Caki2 (cell line): ENCODE data around the gene TRIO. TPM values are rescaled to one million over a fixed set of nuclear protein-coding genes. Genes with fewer than 3 reads are reported as not detected.
"Not testable (repeated sequence)": the region's sequence is repeated elsewhere in the genome, so short reads cannot be mapped to it uniquely, and the experiment has no call there.

Source experiments
- DNase-seq: peaks from one replicate; pipeline ENCODE4 v3.0.0-alpha.2; 2015; ENCODE audit warnings: low read depth
- in situ Hi-C: cut with HindIII; loops from 2 replicates; pipeline ENCODE4 v1.10.0; 2016; ENCODE audit warnings: low sequenced_read_pairs, low pct_unique_long_range_greater_than_20kb, mixed read lengths
- total RNA-seq: library from RNA; depleted of rRNA; stranded (reverse); fragments of >200 nt; shearing (Covaris generic); gene quantifications from 2 replicates; pipeline ENCODE4 v1.2.3, GENCODE V29; 2014; ENCODE audit warnings: low replicate concordance

Gene TRIO
- total RNA-seq, 1 experiment from 2014 or later: 52.3 TPM

- in situ Hi-C loops: no loop called here
- DNase-seq: peak; percentile 86
These were observed 47.3 kb downstream of the TRIO start for GRCh38 chr5:14190194-14191164.

- DNase-seq: no peak
- in situ Hi-C loops: no loop called here
These were observed 48.2 kb downstream of the TRIO start for GRCh38 chr5:14191325-14191724.

- in situ Hi-C loops: no loop called here
- DNase-seq: no peak
These were observed 50.4 kb downstream of the TRIO start for GRCh38 chr5:14193496-14193895.

GRCh38 chr5:14195588-14195987 lies 52.4 kb downstream of the TRIO start:
- DNase-seq: no peak
- in situ Hi-C loops: no loop called here

- no peak for DNase-seq
- in situ Hi-C loops: no loop called here
These were observed 53.9 kb downstream of the TRIO start for GRCh38 chr5:14197056-14197455.

- no peak for DNase-seq
- in situ Hi-C loops: no loop called here
These were observed 56.8 kb downstream of the TRIO start for GRCh38 chr5:14199902-14200301.

GRCh38 chr5:14200312-14200990 lies 57.3 kb downstream of the TRIO start:
- in situ Hi-C loops: no loop called here
- no peak for DNase-seq

- in situ Hi-C loops: no loop called here
- no peak for DNase-seq
These were observed 58.3 kb downstream of the TRIO start for GRCh38 chr5:14201325-14202045.

GRCh38 chr5:14202462-14202861 lies 59.3 kb downstream of the TRIO start:
- DNase-seq: peak; percentile 62
- in situ Hi-C loops: no loop called here

GRCh38 chr5:14204011-14204670 lies 61.0 kb downstream of the TRIO start:
- no peak for DNase-seq
- in situ Hi-C loops: no loop called here

- DNase-seq: peak; percentile 83
These were observed 61.7 kb downstream of the TRIO start for GRCh38 chr5:14204785-14205321.

GRCh38 chr5:14206028-14206725 lies 63.0 kb downstream of the TRIO start:
- no peak for DNase-seq
- in situ Hi-C loops: no loop called here

More at GRCh38 chr5:14204785-14205321, 61.7 kb downstream of the TRIO start:
- in situ Hi-C loops: no loop called here

GRCh38 chr5:14207428-14207827 lies 64.3 kb downstream of the TRIO start:
- in situ Hi-C loops, DNase-seq: not testable (repeated sequence)

GRCh38 chr5:14208071-14209021 lies 65.2 kb downstream of the TRIO start:
- in situ Hi-C loops: no loop called here
- peak; percentile 44 for DNase-seq

- in situ Hi-C loops: no loop called here
- no peak for DNase-seq
These were observed 66.2 kb downstream of the TRIO start for GRCh38 chr5:14209222-14209822.

GRCh38 chr5:14209836-14210235 lies 66.7 kb downstream of the TRIO start:
- in situ Hi-C loops: no loop called here
- DNase-seq: no peak
